Coronary artery (tissue), 2 donors: ENCODE measurements around the gene MAP3K9.

ENCODE experiments used
- DNase-seq: peaks from one replicate; pipeline ENCODE4 v3.0.0-alpha.2; 2017; ENCODE audit warnings: low spot score
- H3K27ac ChIP-seq, 2 donors: fragments of 200-600 bp; sonication (generic); one replicate each; pipeline ENCODE4 v1.5.1; 2016 to 2019
- H3K4me3 ChIP-seq: fragments of 200-600 bp; sonication (generic); 2 replicates; pipeline ENCODE4 v1.5.1; 2016; ENCODE audit warnings: mild to moderate bottlenecking, moderate library complexity
- CTCF ChIP-seq: fragments of 200-600 bp; sonication (generic); IDR thresholded peaks from one replicate; pipeline ENCODE4 v1.5.1; 2019; ENCODE audit warnings: antibody characterized with exemption

Gene MAP3K9

GRCh38 chr14:70730393-70730792 is 78.9 kb downstream of the MAP3K9 start:
- no peak for TF ChIP-seq CTCF
- no peak for DNase-seq
- Histone ChIP-seq H3K4me3 (no peak overlapping the region), H3K27ac (no peak overlapping the region)

GRCh38 chr14:70726651-70727375 is 82.5 kb downstream of the MAP3K9 start:
- H3K4me3 ChIP-seq = no peak overlapping the region
- no peak for DNase-seq
- no peak for TF ChIP-seq CTCF
- H3K27ac ChIP-seq = no peak overlapping the region

- no peak overlapping the region for H3K4me3 ChIP-seq
- TF ChIP-seq CTCF = no peak
- no peak overlapping the region for H3K27ac ChIP-seq
- no peak for DNase-seq
Observed at GRCh38 chr14:70724944-70725343, 84.4 kb downstream of the MAP3K9 start.

- no peak overlapping the region for H3K27ac ChIP-seq
- DNase-seq = no peak
- H3K4me3 ChIP-seq = no peak overlapping the region
- TF ChIP-seq CTCF = no peak
Observed at GRCh38 chr14:70724110-70724509, 85.2 kb downstream of the MAP3K9 start.

GRCh38 chr14:70723276-70723675 is 86.0 kb downstream of the MAP3K9 start:
- no peak for TF ChIP-seq CTCF
- DNase-seq = no peak
- Histone ChIP-seq H3K4me3 (no peak overlapping the region), H3K27ac (no peak overlapping the region)

GRCh38 chr14:70722418-70722817 is 86.9 kb downstream of the MAP3K9 start:
- DNase-seq = no peak
- Histone ChIP-seq H3K4me3 (no peak overlapping the region), H3K27ac (no peak overlapping the region)
- TF ChIP-seq CTCF = no peak

- no peak for TF ChIP-seq CTCF
- DNase-seq = no peak
- Histone ChIP-seq H3K27ac (no peak overlapping the region), H3K4me3 (no peak overlapping the region)
Observed at GRCh38 chr14:70721542-70721941, 87.8 kb downstream of the MAP3K9 start.
